Smooth muscle cell (in vitro differentiated cells): ENCODE data around the gene ESYT2. TPM values are rescaled to one million over a fixed set of nuclear protein-coding genes. Genes with fewer than 3 reads are reported as not detected.
A peak's percentile ranks its signal among the peaks of the same experiment; 100 is the strongest.

Source experiments
- DNase-seq: peaks from one replicate; lab custom pipeline; 2025; ENCODE audit not compliant: unreplicated experiment; lab: John Stamatoyannopoulos, UW
- H2AFZ ChIP-seq: fragments of 200-600 bp; sonication (generic); 2 replicates; pipeline ENCODE4 v1.6.0; 2016; ENCODE audit warnings: antibody characterized with exemption, low read depth, mild to moderate bottlenecking
- H3F3A ChIP-seq: fragments of 200-600 bp; sonication (generic); 2 replicates; pipeline ENCODE4 v1.6.0; 2017; ENCODE audit warnings: antibody characterized with exemption, low read depth
- H3K27ac ChIP-seq: fragments of 200-600 bp; sonication (generic); 2 replicates; pipeline ENCODE4 v1.5.1; 2016; ENCODE audit warnings: low read depth, mild to moderate bottlenecking
- H3K27me3 ChIP-seq: fragments of 200-600 bp; sonication (generic); 2 replicates; pipeline ENCODE4 v1.6.1; 2016; ENCODE audit warnings: low read depth, mild to moderate bottlenecking
- H3K36me3 ChIP-seq: fragments of 200-600 bp; sonication (generic); 2 replicates; pipeline ENCODE4 v1.5.1; 2016; ENCODE audit warnings: low read depth
- H3K4me1 ChIP-seq: fragments of 200-600 bp; sonication (generic); 2 replicates; pipeline ENCODE4 v1.5.1; 2016; ENCODE audit warnings: low read depth
- H3K4me2 ChIP-seq: fragments of 200-600 bp; sonication (generic); 2 replicates; pipeline ENCODE4 v1.6.0; 2016; ENCODE audit warnings: mild to moderate bottlenecking
- H3K4me3 ChIP-seq: fragments of 200-600 bp; sonication (generic); 2 replicates; pipeline ENCODE4 v1.5.1; 2016; ENCODE audit warnings: mild to moderate bottlenecking
- H3K79me2 ChIP-seq: fragments of 200-600 bp; sonication (generic); 2 replicates; pipeline ENCODE4 v1.6.0; 2016; ENCODE audit warnings: low read depth, mild to moderate bottlenecking
- H3K9ac ChIP-seq: fragments of 200-600 bp; sonication (generic); 2 replicates; pipeline ENCODE4 v1.6.0; 2016; ENCODE audit warnings: low read depth
- H3K9me3 ChIP-seq: fragments of 200-600 bp; sonication (generic); replicated peaks from 2 replicates; pipeline ENCODE4 v1.5.1; 2016; ENCODE audit warnings: low read depth
- H4K20me1 ChIP-seq: fragments of 200-600 bp; sonication (generic); 2 replicates; pipeline ENCODE4 v1.6.0; 2016; ENCODE audit warnings: low read depth
- WGBS: methylation state at CpG from one replicate; pipeline ENCODE4 v1.1.7; 2016; ENCODE audit warnings: low lambda C conversion rate; 5-methylcytosine and 5-hydroxymethylcytosine counted together
- polyA plus RNA-seq: library from polyadenylated mRNA; unstranded; fragments of >200 nt; fragmentation: Nextera tagmentation; extraction: Ambion mirVana; gene quantifications from 2 replicates; pipeline ENCODE4 v1.2.1, GENCODE V29; 2016
- total RNA-seq: library from RNA; depleted of rRNA; stranded (reverse); fragments of >200 nt; gene quantifications from 2 replicates; pipeline ENCODE4 v1.2.3, GENCODE V29; 2014
- TF ChIP-seq, protein P1 (sequence below): fragments of 200-600 bp; sonication (generic); IDR thresholded peaks from 2 replicates; pipeline ENCODE4 v1.5.1; 2017; ENCODE audit warnings: borderline replicate concordance, mild to moderate bottlenecking, antibody characterized with exemption; ENCODE audit not compliant: insufficient read depth, poor library complexity, severe bottlenecking

ESYT2 gene
- total and polyA plus RNA-seq, 2 experiments from 2014 or later: 27.9 to 69.4 TPM

DNA sequence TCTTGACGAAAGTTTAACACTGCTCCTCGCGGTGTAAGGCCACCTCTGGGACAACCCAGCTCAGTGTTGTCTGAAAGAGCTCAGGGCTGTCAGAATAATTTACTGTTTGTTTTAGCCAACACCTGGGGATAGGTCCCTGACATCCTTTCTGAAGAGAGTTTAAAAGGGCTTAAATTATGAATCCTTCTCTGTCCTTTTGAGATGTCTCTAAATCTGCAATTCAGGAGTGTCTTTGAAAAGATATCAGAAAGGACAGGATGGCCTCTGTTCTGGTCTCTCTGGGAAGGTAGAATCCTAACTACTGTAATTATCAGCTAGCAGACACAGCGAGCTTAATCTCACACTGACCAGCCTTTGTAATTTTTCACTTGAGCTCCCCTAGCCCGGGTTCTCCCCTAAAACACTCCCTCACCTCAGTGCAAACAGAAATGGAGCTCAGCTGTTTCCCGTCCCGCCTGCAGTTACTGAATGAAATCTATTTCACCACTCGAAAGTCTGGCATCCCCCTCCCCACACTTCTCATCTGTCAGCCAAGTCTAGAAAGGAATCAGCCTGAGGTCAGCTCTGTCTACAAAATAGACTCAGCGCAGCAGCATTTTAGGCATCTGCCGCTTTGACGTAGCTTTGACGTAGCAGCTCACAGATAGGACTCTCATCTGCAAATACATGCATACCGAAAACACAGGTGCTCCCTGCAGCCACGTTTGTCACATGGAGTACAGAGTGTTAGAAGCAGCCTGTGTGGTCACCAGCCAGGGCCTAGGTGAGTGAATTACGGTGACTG, 31.9 kb upstream of the ESYT2 start:
- Histone ChIP-seq H3K4me3 (no peak overlapping the region), H3K4me2 (no peak overlapping the region), H4K20me1 (no peaks in the 10 kb centered on the region), H3K27me3 (no peaks in the 10 kb centered on the region), H3K9ac (no peak overlapping the region), H3F3A (peaks cover 4% of the 10 kb centered on the region), H3K4me1 (peaks cover 44% of the 10 kb centered on the region), H2AFZ (no peak overlapping the region), H3K79me2 (peaks cover 51% of the 10 kb centered on the region), H3K9me3 (no peaks in the 10 kb centered on the region), H3K27ac (peak overlapping the region; percentile 49), H3K36me3 (no peaks in the 10 kb centered on the region)
- 68% methylated on average over 15 of the region's 15 CpGs for WGBS
- TF ChIP-seq, protein P1, sequence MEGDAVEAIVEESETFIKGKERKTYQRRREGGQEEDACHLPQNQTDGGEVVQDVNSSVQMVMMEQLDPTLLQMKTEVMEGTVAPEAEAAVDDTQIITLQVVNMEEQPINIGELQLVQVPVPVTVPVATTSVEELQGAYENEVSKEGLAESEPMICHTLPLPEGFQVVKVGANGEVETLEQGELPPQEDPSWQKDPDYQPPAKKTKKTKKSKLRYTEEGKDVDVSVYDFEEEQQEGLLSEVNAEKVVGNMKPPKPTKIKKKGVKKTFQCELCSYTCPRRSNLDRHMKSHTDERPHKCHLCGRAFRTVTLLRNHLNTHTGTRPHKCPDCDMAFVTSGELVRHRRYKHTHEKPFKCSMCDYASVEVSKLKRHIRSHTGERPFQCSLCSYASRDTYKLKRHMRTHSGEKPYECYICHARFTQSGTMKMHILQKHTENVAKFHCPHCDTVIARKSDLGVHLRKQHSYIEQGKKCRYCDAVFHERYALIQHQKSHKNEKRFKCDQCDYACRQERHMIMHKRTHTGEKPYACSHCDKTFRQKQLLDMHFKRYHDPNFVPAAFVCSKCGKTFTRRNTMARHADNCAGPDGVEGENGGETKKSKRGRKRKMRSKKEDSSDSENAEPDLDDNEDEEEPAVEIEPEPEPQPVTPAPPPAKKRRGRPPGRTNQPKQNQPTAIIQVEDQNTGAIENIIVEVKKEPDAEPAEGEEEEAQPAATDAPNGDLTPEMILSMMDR: no peak
- DNase-seq: no peak

DNA sequence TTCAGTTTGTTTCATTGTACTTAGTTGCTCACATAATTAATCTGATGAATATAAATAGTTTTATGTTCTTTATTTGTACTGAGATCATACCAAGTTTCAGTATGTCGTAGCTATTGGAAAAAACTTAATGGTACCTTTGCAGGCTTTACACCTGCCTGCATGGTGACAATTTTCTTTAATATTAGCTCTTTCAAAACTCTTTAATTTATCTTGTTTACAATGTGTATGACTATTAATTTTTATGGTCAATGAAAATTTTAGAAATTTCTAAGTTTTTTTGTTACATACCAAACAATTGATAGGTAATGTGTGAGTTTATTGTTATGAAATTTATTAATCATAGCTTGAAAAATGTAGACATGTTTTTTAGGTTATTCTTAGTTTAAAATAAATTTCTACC, 31.1 kb upstream of the ESYT2 start:
- H3K4me2 ChIP-seq: no peak overlapping the region
- TF ChIP-seq, protein P1: no peak
- no peak for DNase-seq
- H3K9me3 ChIP-seq: no peaks in the 10 kb centered on the region
- no peaks in the 10 kb centered on the region for H3K27me3 ChIP-seq
- H3F3A ChIP-seq: peaks cover 4% of the 10 kb centered on the region
- H3K36me3 ChIP-seq: no peaks in the 10 kb centered on the region
- H3K4me1 ChIP-seq: peaks cover 44% of the 10 kb centered on the region
- H2AFZ ChIP-seq: no peak overlapping the region
- H3K9ac ChIP-seq: no peak overlapping the region
- H3K27ac ChIP-seq: peak overlapping the region; percentile 49
- peaks cover 46% of the 10 kb centered on the region for H3K79me2 ChIP-seq
- H4K20me1 ChIP-seq: no peaks in the 10 kb centered on the region
- no peak overlapping the region for H3K4me3 ChIP-seq
- 100% methylated on average over 1 of the region's 1 CpG for whole genome bisulfite sequencing

DNA sequence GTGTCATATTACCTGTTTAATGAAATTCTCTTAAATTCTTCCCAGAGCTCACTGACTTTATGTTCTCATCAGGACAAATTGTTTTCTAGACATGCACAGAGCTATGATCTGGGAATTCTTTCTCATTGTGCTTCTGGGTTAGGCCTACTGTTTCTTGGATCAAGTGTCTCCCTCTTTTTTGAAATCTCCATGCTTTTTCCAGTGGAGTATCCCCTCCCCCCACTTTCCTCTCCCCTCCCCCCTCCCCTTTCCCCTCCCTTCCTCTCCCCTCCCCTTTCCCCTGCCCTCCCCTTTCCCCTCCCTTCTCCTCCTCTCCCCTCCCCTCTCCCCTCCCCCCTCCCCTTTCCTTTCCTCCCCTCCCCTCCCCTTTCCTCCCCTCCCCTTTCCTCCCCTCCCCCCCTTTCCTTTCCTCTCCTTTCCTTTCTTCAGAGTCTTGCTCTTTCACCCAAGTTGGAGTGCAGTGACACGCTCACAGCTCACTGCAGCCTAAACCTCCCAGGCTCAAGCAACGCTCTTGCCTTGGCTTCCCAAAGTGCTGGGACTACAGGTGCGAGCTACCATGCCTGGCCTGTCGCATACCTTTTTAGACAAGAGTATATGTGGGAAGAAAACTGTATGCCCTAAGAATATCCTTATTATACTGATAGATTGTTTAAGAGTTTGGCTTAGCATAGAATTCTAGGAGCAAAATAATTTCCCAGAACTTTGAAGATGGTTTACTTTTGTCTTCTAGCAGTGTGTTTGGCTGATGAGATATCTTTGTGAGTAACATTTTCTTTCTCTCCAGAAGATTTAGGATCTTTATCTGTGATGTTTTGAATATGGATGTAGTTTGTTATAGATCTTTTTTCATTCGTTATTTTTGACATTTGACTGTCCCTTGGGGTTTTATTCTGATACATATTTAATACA, 29.5 kb upstream of the ESYT2 start:
- no peak overlapping the region for H3K4me3 ChIP-seq
- peak overlapping the region; percentile 46 for H3K4me2 ChIP-seq
- TF ChIP-seq, protein P1: no peak
- WGBS: 47% methylated on average over 5 of the region's 5 CpGs
- no peak overlapping the region for H2AFZ ChIP-seq
- H3K4me1 ChIP-seq: peaks cover 40% of the 10 kb centered on the region
- H3K79me2 ChIP-seq: peaks cover 42% of the 10 kb centered on the region
- H3K36me3 ChIP-seq: no peaks in the 10 kb centered on the region
- H3K27ac ChIP-seq: peak overlapping the region; percentile 55
- H4K20me1 ChIP-seq: no peaks in the 10 kb centered on the region
- no peak for DNase-seq
- no peak overlapping the region for H3K9ac ChIP-seq
- no peaks in the 10 kb centered on the region for H3K27me3 ChIP-seq
- no peaks in the 10 kb centered on the region for H3K9me3 ChIP-seq
- H3F3A ChIP-seq: peaks cover 4% of the 10 kb centered on the region
